ENCODE results near the gene SAT2. TPM values are rescaled to one million over a fixed set of nuclear protein-coding genes. Genes with fewer than 3 reads are reported as not detected.

SAT2 gene
- total RNA-seq, 3 donors from 2014 or later (not counting 1 experiment from before 2014, with no cell fraction given): 63.0 to 71.6 (median 70.1) TPM

GRCh38 chr17:7593296-7593695 is 34.3 kb downstream of the SAT2 start:
- H3K4me1 Mint-ChIP-seq: no peaks in the 10 kb centered on the region
- no peak for DNase-seq
- Histone ChIP-seq H3K36me3 (ENCODE audit: control insufficient read depth, insufficient read depth, low read length) (peaks cover 61% of the 10 kb centered on the region), H3K27ac (ENCODE audit: low read length) (no peak overlapping the region), H3K4me1 (ENCODE audit: control insufficient read depth, insufficient read depth, low read length) (peaks cover 8% of the 10 kb centered on the region), H3K27me3 (ENCODE audit: control insufficient read depth, insufficient read depth, low read length) (no peaks in the 10 kb centered on the region), H3K9me3 (ENCODE audit: control insufficient read depth, insufficient read depth, low read length) (no peaks in the 10 kb centered on the region), H3K4me3 (ENCODE audit: low read length) (no peak overlapping the region)
- no peak for ATAC-seq
- H3K36me3 Mint-ChIP-seq: peaks cover 23% of the 10 kb centered on the region
- H3K27ac Mint-ChIP-seq: no peak overlapping the region
- TF ChIP-seq CTCF (IDR thresholded peaks at IDR 0.05): no peak
- no peaks in the 10 kb centered on the region for H3K9me3 Mint-ChIP-seq
- H3K4me3 Mint-ChIP-seq: no peak overlapping the region
- 93% methylated on average over 12 of the region's 12 CpGs for WGBS (ENCODE audit: insufficient coverage)
- intact Hi-C loops (cut with micrococcal nuclease): no loop called here
- no peaks in the 10 kb centered on the region for H3K27me3 Mint-ChIP-seq (ENCODE audit: low read depth in 2 of 2)

- WGBS (ENCODE audit: insufficient coverage): 97% methylated on average over 23 of the region's 23 CpGs
- Mint-ChIP-seq H3K27ac (no peak overlapping the region), H3K27me3 (ENCODE audit: low read depth in 2 of 2) (no peaks in the 10 kb centered on the region), H3K36me3 (peaks cover 23% of the 10 kb centered on the region), H3K9me3 (no peaks in the 10 kb centered on the region), H3K4me1 (no peaks in the 10 kb centered on the region), H3K4me3 (no peak overlapping the region)
- intact Hi-C loops (cut with micrococcal nuclease): no loop called here
- no peaks in the 10 kb centered on the region for H3K9me3 ChIP-seq (ENCODE audit: control insufficient read depth, insufficient read depth, low read length)
- no peak for DNase-seq
- no peak overlapping the region for H3K27ac ChIP-seq (ENCODE audit: low read length)
- peaks cover 8% of the 10 kb centered on the region for H3K4me1 ChIP-seq (ENCODE audit: control insufficient read depth, insufficient read depth, low read length)
- H3K27me3 ChIP-seq (ENCODE audit: control insufficient read depth, insufficient read depth, low read length): no peaks in the 10 kb centered on the region
- no peak for TF ChIP-seq CTCF (IDR thresholded peaks at IDR 0.05)
- H3K36me3 ChIP-seq (ENCODE audit: control insufficient read depth, insufficient read depth, low read length): peaks cover 63% of the 10 kb centered on the region
- H3K4me3 ChIP-seq (ENCODE audit: low read length): no peak overlapping the region
- ATAC-seq: no peak
Measured at GRCh38 chr17:7592422-7593021, 35.1 kb downstream of the SAT2 start.

GRCh38 chr17:7591596-7591995 is 36.0 kb downstream of the SAT2 start:
- intact Hi-C loops (cut with micrococcal nuclease): no loop called here
- Histone ChIP-seq H3K27me3 (ENCODE audit: control insufficient read depth, insufficient read depth, low read length) (no peaks in the 10 kb centered on the region), H3K27ac (ENCODE audit: low read length) (no peak overlapping the region), H3K36me3 (ENCODE audit: control insufficient read depth, insufficient read depth, low read length) (peaks cover 62% of the 10 kb centered on the region), H3K4me3 (ENCODE audit: low read length) (no peak overlapping the region), H3K4me1 (ENCODE audit: control insufficient read depth, insufficient read depth, low read length) (peaks cover 8% of the 10 kb centered on the region), H3K9me3 (ENCODE audit: control insufficient read depth, insufficient read depth, low read length) (no peaks in the 10 kb centered on the region)
- Mint-ChIP-seq H3K27me3 (ENCODE audit: low read depth in 2 of 2) (no peaks in the 10 kb centered on the region), H3K9me3 (no peaks in the 10 kb centered on the region), H3K27ac (peak overlapping the region in 1 of 2 donors; percentile 4), H3K4me3 (no peak overlapping the region), H3K36me3 (peaks cover 16% of the 10 kb centered on the region), H3K4me1 (no peaks in the 10 kb centered on the region)
- WGBS (ENCODE audit: insufficient coverage): 100% methylated on average over 1 of the region's 5 CpGs
- ATAC-seq (no peak), DNase-seq (no peak)
- TF ChIP-seq CTCF (IDR thresholded peaks at IDR 0.05): no peak

- ATAC-seq: no peak
- Mint-ChIP-seq H3K27me3 (ENCODE audit: low read depth in 2 of 2) (no peaks in the 10 kb centered on the region), H3K4me3 (no peak overlapping the region), H3K36me3 (peaks cover 14% of the 10 kb centered on the region), H3K4me1 (no peaks in the 10 kb centered on the region), H3K9me3 (no peaks in the 10 kb centered on the region), H3K27ac (peak overlapping the region; percentile 4 to 46)
- no peak overlapping the region for H3K4me3 ChIP-seq (ENCODE audit: low read length)
- DNase-seq: no peak
- no peaks in the 10 kb centered on the region for H3K9me3 ChIP-seq (ENCODE audit: control insufficient read depth, insufficient read depth, low read length)
- no peak overlapping the region for H3K27ac ChIP-seq (ENCODE audit: low read length)
- intact Hi-C loops (cut with micrococcal nuclease): no loop called here
- H3K4me1 ChIP-seq (ENCODE audit: control insufficient read depth, insufficient read depth, low read length): peaks cover 8% of the 10 kb centered on the region
- no peak for TF ChIP-seq CTCF (IDR thresholded peaks at IDR 0.05)
- H3K36me3 ChIP-seq (ENCODE audit: control insufficient read depth, insufficient read depth, low read length): peaks cover 54% of the 10 kb centered on the region
- H3K27me3 ChIP-seq (ENCODE audit: control insufficient read depth, insufficient read depth, low read length): no peaks in the 10 kb centered on the region
- WGBS (ENCODE audit: insufficient coverage): 93% methylated on average over 4 of the region's 4 CpGs
Measured at GRCh38 chr17:7590743-7591142, 36.9 kb downstream of the SAT2 start.

All from natural killer cell (primary cell).